Peyer's patch (tissue), 4 donors: ENCODE results near the gene IPO4. TPM values are rescaled to one million over a fixed set of nuclear protein-coding genes. Genes with fewer than 3 reads are reported as not detected.
A peak's percentile ranks its signal among the peaks of the same experiment; 100 is the strongest.

ENCODE experiments used
- DNase-seq, 3 donors: peaks; one replicate each; pipeline ENCODE4 v3.0.0-alpha.2; 2017 to 2019
- H3K27ac ChIP-seq, 4 donors: fragments of 200-600 bp; sonication (generic); one replicate each; pipeline ENCODE4 v1.5.1; 2016 to 2019
- H3K27me3 ChIP-seq, 2 donors: fragments of 200-600 bp; sonication (generic); one replicate each; pipeline ENCODE4 v1.5.1; 2019
- H3K36me3 ChIP-seq, 3 donors: fragments of 200-600 bp; sonication (generic); one replicate each; pipeline ENCODE4 v1.5.1; 2016 to 2019
- H3K4me1 ChIP-seq, 4 donors: fragments of 200-600 bp; sonication (generic); one replicate each; pipeline ENCODE4 v1.5.1; 2016 to 2019
- H3K4me3 ChIP-seq, 4 donors: fragments of 200-600 bp; sonication (generic); 1 replicate in 3 of 4; 2 replicates in 1 of 4; pipeline ENCODE4 v1.5.1; 2016 to 2019; ENCODE audit warnings: mild to moderate bottlenecking in 1 of 4
- H3K9me3 ChIP-seq, 4 donors: fragments of 200-600 bp; sonication (generic); one replicate each; pipeline ENCODE4 v1.5.1; 2016 to 2019; ENCODE audit warnings: mild to moderate bottlenecking in 1 of 4
- CTCF ChIP-seq, 6 experiments: fragments of 450-650 bp in 4 of 6; fragments of 200-600 bp in 2 of 6; sonication (generic) in 1 of 6; IDR thresholded peaks; one replicate each; pipeline ENCODE4 v1.5.1; 2017 to 2019; ENCODE audit warnings: antibody characterized with exemption in 6 of 6, mild to moderate bottlenecking in 3 of 6, moderate library complexity in 1 of 6
- POLR2A ChIP-seq, 2 donors: fragments of 450-650 bp; IDR thresholded peaks; one replicate each; pipeline ENCODE4 v1.5.1; 2017; ENCODE audit warnings: antibody characterized with exemption in 2 of 2, mild to moderate bottlenecking in 2 of 2, moderate library complexity in 2 of 2
- total RNA-seq, 4 donors: library from RNA; depleted of rRNA; stranded (reverse); fragments of >200 nt; gene quantifications; one replicate each; pipeline ENCODE4 v1.1.0, GENCODE V29; 2016

The IPO4 gene
- total RNA-seq, 4 donors from 2014 or later: 12.8 to 56.9 (median 34.2) TPM

GRCh38 chr14:24196071-24197055, 7.7 kb upstream of the IPO4 start:
- peaks cover 0 to 27% (median 0%) of the 10 kb centered on the region in 3 donors for H3K36me3 ChIP-seq
- no peaks in the 10 kb centered on the region for H3K9me3 ChIP-seq
- H3K27ac ChIP-seq: peak overlapping the region; percentile 96 to 99 (median 96)
- H3K27me3 ChIP-seq: no peaks in the 10 kb centered on the region
- H3K4me1 ChIP-seq: peaks cover 2 to 38% (median 9%) of the 10 kb centered on the region in 4 donors
- H3K4me3 ChIP-seq: peak overlapping the region; percentile 79 to 98 (median 88)
- no peak for DNase-seq
- TF ChIP-seq CTCF (IDR thresholded peaks at IDR 0.05) (peak in 1 of 6 experiments; percentile 9), POLR2A (IDR thresholded peaks at IDR 0.05) (peak; percentile 19 to 44)

DNA sequence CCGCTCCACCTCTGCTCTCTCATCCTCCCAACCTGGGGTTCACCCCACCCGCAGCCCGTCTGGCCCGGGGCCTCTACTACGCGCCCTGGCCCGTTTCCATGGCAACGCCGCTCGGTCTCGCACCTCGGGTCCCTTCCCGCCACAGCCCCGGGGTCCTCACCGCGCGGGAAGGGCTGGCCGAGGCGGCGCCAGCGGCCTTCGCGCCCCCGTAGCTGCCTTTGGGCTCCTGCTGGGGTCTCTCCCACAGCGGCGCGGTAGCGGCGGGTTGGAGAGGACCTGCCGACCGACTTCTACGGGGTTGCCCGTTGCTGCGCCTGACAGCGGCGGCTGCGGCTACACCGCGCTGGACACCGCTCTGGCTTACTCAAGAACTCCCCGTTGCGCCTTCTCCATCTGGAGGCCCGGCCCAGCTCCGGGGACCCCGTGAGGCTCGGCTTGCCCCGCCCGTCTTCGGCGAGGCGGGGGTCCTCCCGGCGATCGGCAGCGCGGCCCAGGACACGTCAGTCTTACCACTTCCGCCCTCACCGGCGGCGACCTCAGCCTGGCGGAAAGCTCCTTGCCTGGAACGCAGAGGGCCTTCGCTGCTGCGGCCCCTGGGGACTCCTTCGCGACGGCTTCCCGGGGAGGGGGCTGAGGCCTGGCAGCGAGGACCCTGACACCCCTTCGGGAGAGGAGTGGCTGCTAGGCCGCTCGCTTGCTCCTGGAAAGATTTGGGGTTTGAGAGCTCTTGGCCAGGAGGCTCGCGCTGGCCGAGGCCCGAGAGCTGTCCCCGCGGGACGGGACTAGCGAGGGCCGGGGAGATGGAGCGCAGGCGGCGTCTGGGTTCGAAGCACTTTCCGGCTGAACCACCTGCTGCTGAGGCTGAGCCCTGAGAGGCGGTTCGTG, 6.8 kb upstream of the IPO4 start, which contains the start of gene TM9SF1:
Gene TM9SF1 (minus strand): TSS at position 256 of the 885 bp plus-strand sequence. CDS start 422 bp downstream, outside the sequence.
- H3K36me3 ChIP-seq: peaks cover 0 to 18% (median 0%) of the 10 kb centered on the region in 3 donors
- peaks cover 2 to 38% (median 9%) of the 10 kb centered on the region in 4 donors for H3K4me1 ChIP-seq
- peak; percentile 87 to 95 (median 91) for DNase-seq
- H3K4me3 ChIP-seq: peak within 1 kb of the TSS; percentile 79 to 98 (median 88)
- peak; percentile 76 to 91 for TF ChIP-seq POLR2A (IDR thresholded peaks at IDR 0.05)
- no peak for TF ChIP-seq CTCF (IDR thresholded peaks at IDR 0.05)
- H3K9me3 ChIP-seq: no peaks in the 10 kb centered on the region
- H3K27ac ChIP-seq: peak within 1 kb of the TSS; percentile 96 to 99 (median 96)
- H3K27me3 ChIP-seq: no peaks in the 10 kb centered on the region

GRCh38 chr14:24194873-24195185, 6.2 kb upstream of the IPO4 start:
- H3K36me3 ChIP-seq: peaks cover 0 to 18% (median 0%) of the 10 kb centered on the region in 3 donors
- no peak for TF ChIP-seq CTCF (IDR thresholded peaks at IDR 0.05)
- DNase-seq: no peak
- H3K27me3 ChIP-seq: no peaks in the 10 kb centered on the region
- peak overlapping the region; percentile 79 to 98 (median 88) for H3K4me3 ChIP-seq
- peak overlapping the region; percentile 96 to 99 (median 96) for H3K27ac ChIP-seq
- H3K9me3 ChIP-seq: no peaks in the 10 kb centered on the region
- peaks cover 2 to 38% (median 9%) of the 10 kb centered on the region in 4 donors for H3K4me1 ChIP-seq

- Histone ChIP-seq H3K4me1 (peaks cover 2 to 38% (median 9%) of the 10 kb centered on the region in 4 donors), H3K4me3 (peak overlapping the region; percentile 79 to 98 (median 88)), H3K36me3 (peaks cover 0 to 18% (median 0%) of the 10 kb centered on the region in 3 donors), H3K9me3 (no peaks in the 10 kb centered on the region), H3K27me3 (no peaks in the 10 kb centered on the region), H3K27ac (peak overlapping the region; percentile 96 to 99 (median 96))
- DNase-seq: no peak
- TF ChIP-seq POLR2A (IDR thresholded peaks at IDR 0.05) (no peak), CTCF (IDR thresholded peaks at IDR 0.05) (no peak)
Measured at GRCh38 chr14:24194186-24194872, 5.7 kb upstream of the IPO4 start.

DNA sequence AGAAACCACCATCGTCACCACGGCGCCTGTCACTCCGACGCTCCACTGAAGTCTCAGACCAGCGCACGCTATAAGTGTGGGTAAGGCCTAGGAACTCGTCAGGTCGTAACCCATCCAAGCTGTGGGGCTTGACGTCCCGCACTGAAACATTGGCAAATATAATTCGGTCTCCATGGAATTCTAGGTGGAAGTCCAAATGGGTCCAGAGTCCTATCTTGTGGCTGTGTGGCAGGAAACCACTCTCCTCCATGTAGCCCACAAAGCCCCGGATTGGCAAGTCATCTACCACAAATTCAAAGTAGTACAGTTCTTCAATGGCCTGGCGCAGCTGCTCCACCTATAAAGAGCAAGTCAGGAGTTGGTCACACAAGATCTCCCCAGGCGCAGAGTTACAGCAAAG, 4.3 kb upstream of the IPO4 start:
- Histone ChIP-seq H3K4me1 (peaks cover 2 to 38% (median 13%) of the 10 kb centered on the region in 4 donors), H3K27me3 (no peaks in the 10 kb centered on the region), H3K4me3 (no peak overlapping the region), H3K27ac (no peak overlapping the region), H3K9me3 (no peaks in the 10 kb centered on the region), H3K36me3 (peaks cover 0 to 18% (median 0%) of the 10 kb centered on the region in 3 donors)
- no peak for DNase-seq
- no peak for TF ChIP-seq CTCF (IDR thresholded peaks at IDR 0.05)
- TF ChIP-seq POLR2A (IDR thresholded peaks at IDR 0.05): no peak
